22Rv1 (cell line): Measurements from ENCODE around the gene USF3.

Experiments
- ZFX ChIP-seq: fragments of 450-650 bp; IDR thresholded peaks from 2 replicates; pipeline ENCODE4 v1.6.1; 2017; ENCODE audit warnings: antibody characterized with exemption, borderline replicate concordance
- TF ChIP-seq, protein P1 (sequence below): fragments of 450-650 bp; IDR thresholded peaks from 2 replicates; pipeline ENCODE4 v1.5.1; 2017; ENCODE audit warnings: mild to moderate bottlenecking

DNA sequence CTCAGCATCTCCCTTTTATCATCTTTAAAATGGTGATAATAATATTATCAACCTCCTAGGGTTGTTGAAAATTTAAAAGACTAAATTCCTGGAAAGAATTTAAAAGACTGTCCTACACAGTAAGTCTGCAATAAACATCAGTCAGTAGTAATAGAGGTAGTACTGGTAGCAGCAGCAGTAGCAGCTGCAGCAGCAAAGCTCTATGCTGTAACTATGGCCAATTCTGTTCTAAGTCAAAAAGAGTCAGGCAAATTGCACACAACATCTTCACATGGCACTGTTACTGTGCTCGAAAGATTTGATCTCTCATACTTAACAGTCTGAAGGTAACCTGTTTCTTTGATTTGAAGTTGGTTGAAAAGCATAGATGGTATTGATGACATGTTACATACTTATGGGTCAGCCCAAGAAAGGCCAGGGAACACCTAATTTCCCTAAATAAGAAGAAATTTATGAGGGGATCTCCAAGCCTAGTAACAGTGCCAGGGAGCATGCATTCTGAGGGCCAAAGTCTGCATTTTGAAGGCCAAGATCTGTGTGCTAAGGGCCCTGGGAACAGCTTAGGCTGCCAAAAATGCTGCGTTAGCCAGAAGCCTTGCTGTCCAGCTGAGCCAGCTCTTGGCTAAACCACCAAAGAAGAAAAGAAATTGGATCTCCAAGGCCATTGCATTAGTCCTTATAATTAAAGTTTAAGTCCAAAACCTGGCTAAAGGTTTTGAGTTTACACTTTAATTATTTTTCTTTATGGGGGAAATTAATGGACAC lies 95.8 kb downstream of the USF3 start:
- TF ChIP-seq, protein P1, sequence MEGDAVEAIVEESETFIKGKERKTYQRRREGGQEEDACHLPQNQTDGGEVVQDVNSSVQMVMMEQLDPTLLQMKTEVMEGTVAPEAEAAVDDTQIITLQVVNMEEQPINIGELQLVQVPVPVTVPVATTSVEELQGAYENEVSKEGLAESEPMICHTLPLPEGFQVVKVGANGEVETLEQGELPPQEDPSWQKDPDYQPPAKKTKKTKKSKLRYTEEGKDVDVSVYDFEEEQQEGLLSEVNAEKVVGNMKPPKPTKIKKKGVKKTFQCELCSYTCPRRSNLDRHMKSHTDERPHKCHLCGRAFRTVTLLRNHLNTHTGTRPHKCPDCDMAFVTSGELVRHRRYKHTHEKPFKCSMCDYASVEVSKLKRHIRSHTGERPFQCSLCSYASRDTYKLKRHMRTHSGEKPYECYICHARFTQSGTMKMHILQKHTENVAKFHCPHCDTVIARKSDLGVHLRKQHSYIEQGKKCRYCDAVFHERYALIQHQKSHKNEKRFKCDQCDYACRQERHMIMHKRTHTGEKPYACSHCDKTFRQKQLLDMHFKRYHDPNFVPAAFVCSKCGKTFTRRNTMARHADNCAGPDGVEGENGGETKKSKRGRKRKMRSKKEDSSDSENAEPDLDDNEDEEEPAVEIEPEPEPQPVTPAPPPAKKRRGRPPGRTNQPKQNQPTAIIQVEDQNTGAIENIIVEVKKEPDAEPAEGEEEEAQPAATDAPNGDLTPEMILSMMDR: no peak
- TF ChIP-seq ZFX: no peak
